Measurements from ENCODE around the gene FTCD.

The FTCD gene

GRCh38 chr21:46087641-46088040 lies 67.7 kb downstream of the FTCD start:
- H3K4me3 ChIP-seq (ENCODE audit: low read depth in 1 of 2, low read length in 2 of 2): no peak overlapping the region
- no peak overlapping the region for H3K4me2 ChIP-seq (ENCODE audit: insufficient read depth, low read length)
- H3K27me3 ChIP-seq (ENCODE audit: insufficient read depth, low read length, poor library complexity): no peaks in the 10 kb centered on the region
- H3K79me2 ChIP-seq (ENCODE audit: insufficient read depth, low read length): no peaks in the 10 kb centered on the region
- ATAC-seq (ENCODE audit: insufficient read depth, low read depth): no peak
- H3K4me1 ChIP-seq (ENCODE audit: insufficient read depth, low read length): no peaks in the 10 kb centered on the region
- no peak overlapping the region for H3K9ac ChIP-seq (ENCODE audit: low read depth, low read length)
- H3K9me3 ChIP-seq (ENCODE audit: insufficient read depth, low read length, severe bottlenecking): peaks cover 8% of the 10 kb centered on the region
- no peaks in the 10 kb centered on the region for H3K36me3 ChIP-seq (ENCODE audit: insufficient read depth, low read length)
- DNase-seq: no peak
- H3K27ac ChIP-seq (ENCODE audit: low read length): no peak overlapping the region
- no peak overlapping the region for H2AFZ ChIP-seq (ENCODE audit: low read depth, low read length)
- no peaks in the 10 kb centered on the region for H4K20me1 ChIP-seq (ENCODE audit: insufficient read depth, low read length)
- TF ChIP-seq CTCF (IDR thresholded peaks at IDR 0.05; ENCODE audit: borderline replicate concordance, extremely low read depth, low read length, poor library complexity, severe bottlenecking): no peak
- no peak for TF ChIP-seq EZH2 (IDR thresholded peaks at IDR 0.05; ENCODE audit: borderline replicate concordance, low read depth, low read length, severe bottlenecking)

Measured in DND-41 (cell line).